ENCODE results near the gene PELI1.
A peak's percentile ranks its signal among the peaks of the same experiment; 100 is the strongest.
"Not testable (repeated sequence)": the region's sequence is repeated elsewhere in the genome, so short reads cannot be mapped to it uniquely, and the experiment has no call there.

Gene PELI1

DNA sequence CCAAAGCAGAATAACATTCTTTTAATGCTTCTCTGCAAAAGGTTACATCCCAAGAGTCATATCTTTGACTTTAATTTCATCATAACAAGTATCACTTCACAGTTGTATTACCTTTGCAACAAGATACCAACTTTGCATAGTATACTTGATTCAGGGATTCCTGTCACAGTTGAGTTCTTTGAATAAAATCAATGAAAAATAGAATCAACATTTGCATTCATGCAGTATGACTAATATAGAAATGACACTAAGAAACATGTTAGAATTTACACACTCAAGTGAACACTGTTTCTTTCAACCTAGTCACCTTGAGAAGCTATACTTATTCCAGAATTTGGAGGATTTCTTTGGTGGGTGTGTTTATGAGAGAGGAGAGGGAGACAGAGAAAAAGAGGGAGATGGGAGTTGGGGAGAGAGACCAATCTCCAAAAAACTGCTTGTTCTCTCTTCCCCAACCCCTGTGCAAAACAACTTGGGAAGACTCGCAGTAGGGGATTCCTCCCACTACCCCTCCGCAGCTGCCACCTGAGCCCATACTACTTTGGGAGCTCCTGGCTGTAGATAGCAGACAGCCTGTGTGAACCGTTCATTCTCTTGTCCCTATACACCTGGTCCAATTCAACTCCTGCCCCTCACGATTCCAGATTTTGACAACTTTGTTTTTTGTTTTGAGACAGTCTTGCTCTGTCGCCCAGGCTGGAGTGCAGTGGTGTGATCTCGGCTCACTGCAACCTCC is 57.7 kb downstream of the PELI1 start:
- DNase-seq (ENCODE audit: low spot score), result no peak

DNA sequence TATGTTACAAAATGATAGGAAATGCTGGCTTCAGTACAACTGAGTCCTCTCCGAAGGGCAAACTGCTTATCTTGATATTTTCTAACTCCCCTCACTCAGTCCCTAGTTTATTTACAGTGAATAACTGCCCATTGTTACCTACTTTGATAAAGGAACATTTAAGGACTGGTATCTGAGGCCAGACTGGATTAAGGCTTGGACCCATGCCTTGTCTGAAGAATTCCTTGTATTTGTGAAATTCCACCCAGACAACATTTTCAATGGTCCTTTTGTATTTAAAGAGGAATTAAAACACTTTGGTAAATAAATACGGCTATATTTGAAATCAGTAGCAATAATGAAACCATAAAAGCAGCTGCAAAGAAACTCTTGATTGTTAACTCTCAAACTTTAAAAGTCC is 58.3 kb downstream of the PELI1 start:
- DNase-seq (ENCODE audit: low spot score), result no peak

DNA sequence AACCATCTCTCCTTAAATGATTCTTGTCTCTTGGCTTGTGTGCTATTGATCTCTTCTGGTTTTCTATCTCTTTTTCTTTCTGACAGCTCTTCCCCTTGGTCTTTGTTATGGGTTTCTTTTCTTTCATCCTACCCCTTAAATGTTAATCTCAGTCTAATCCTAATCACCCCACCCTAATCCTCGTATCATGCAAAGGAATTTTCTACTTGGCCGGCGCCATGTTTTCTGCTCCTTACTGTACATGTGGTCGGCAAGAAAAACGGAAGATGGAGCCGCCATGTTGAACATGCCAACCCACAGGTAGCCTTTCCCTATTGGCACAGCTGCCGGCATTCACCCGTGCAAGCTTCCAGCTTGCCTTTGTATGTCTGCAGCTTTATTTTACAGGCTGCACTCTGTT is 63.2 kb downstream of the PELI1 start:
- no peak for DNase-seq (ENCODE audit: low spot score)

DNA sequence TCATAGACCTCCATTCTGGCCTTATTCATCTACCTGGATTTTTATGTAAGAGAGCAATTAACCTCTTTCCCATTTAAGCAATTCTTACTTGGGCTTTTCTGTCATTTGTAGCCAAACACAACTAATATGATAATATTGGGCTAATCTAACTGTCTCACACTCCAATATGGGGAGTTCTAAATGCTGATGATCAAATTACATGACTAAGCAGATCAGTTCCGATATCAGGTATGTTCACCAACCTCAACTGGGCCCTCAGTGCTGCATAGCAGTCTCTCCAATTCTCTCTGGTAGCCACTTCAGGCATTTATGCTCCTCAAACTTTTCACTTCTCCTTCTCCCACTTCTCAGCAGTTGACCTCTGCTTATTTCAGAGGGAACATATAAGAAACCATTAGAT is 64.0 kb downstream of the PELI1 start:
- no peak for DNase-seq (ENCODE audit: low spot score)

DNA sequence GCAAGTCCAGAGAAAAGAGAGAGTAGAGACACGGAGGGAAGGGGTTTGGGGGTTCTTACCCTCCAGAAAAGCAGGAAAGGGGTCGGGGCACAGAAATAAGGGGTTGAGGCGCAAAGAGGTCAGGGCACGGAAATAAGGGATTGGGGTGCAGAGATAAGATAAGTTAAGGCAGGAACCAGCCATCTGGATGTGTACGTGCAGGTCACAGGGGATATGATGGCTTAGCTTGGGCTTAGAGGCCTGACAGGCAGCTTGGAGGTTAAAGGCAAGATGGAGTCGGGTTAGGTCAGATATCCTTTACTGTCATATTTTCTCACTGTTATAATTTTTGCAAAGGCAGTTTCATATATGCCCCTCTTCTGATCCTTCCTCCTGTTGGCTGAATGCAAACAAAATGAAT is 64.5 kb downstream of the PELI1 start:
- not testable (repeated sequence) for DNase-seq (ENCODE audit: low spot score)

DNA sequence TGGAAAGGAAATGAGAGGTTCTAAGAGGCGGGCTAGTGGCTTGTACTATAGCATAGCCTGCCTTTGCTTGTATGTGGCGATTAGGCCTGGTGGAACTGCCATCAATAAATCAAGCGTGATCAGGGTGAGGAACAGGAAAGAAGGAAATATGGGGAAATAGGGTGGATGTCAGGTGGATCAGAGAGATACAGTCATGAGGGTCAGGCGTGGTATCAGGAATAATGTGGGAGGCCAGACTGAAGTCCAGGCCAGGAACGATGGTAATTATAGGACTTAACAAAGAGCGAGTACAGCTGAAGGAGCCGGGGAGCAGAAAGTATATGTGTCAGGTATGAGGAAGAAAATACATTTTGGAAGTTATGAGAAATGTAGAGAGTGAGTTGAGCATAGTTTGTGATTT is 67.4 kb downstream of the PELI1 start:
- DNase-seq (ENCODE audit: low spot score), result not testable (repeated sequence)

DNA sequence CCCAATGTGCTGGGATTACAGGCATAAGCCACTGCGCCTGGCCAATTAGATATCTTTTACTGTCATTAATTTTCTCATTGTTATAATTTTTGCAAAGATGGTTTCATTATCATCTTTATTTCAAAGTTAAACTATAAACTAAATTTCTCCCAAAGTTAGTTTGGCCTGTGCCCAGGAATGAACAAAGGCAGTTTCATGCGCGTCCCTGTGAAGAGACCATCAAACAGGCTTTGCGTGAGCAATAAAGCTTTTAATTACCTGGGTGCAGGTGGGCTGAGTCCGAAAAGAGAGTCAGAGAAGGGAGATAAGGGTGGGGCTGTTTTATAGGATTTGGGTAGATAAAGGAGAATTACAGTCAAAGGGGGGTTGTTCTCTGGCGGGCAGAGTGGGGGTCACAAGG is 69.6 kb downstream of the PELI1 start:
- DNase-seq (ENCODE audit: low spot score), result not testable (repeated sequence)

DNA sequence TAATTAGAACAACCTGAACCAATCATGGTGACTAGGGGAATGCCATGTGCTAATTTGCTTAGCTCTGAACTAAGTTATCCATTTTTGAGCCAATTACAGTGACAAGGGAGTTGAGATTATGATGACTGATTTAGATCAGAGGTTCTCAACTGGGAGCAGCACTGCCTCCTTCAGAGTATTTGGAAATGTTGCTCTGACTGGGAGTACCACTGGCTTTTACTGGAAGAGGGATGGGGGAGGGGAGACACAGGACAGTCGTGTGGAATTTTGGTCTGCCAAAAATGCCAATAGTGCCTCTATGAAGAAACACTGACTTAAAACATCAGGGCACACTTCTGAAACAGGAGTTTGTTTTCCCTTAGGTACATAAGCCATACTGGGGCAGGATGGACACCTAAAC is 76.9 kb downstream of the PELI1 start:
- DNase-seq (ENCODE audit: low spot score), result no peak

DNA sequence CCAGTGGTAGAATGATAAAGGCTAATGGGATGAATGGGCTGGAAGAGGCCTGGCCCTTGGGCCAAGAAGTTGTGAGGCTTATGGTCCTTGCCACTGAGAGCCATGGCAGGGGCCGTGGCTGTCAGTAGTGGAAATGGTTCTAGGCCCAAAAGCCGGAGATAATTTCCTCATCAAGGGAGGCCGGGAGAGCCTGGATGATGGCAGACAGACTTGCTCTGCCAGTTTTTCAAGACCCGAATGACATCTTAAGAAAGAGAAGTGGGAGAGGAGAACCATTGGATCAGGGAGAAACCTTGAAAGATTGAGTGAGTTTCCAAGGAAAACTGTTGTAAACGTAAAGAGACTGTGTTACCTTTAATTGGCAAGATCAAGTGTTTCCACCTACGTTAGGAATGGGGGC is 78.7 kb downstream of the PELI1 start:
- DNase-seq (ENCODE audit: low spot score), result no peak

DNA sequence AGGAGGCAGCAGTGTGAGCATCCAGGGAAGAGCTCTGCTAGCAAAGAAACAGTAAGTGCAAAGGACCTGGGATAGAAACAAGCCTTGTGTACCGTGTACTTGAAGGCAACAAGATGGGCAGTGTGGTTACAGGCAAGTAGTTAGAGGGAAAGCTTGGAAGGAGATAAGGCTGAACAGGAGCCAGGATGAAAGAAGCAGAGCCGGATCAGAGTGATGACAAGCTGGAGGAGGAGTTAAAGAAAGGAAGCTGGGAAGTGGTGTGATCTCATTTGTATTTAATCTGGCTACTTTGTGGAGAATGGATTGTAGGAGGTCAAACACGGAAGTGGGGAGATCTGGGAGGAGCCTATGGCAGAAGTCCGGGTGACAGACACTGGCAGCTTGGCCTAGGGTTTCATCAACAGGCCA is 80.3 kb downstream of the PELI1 start:
- peak; percentile 13 for DNase-seq (ENCODE audit: low spot score)

DNA sequence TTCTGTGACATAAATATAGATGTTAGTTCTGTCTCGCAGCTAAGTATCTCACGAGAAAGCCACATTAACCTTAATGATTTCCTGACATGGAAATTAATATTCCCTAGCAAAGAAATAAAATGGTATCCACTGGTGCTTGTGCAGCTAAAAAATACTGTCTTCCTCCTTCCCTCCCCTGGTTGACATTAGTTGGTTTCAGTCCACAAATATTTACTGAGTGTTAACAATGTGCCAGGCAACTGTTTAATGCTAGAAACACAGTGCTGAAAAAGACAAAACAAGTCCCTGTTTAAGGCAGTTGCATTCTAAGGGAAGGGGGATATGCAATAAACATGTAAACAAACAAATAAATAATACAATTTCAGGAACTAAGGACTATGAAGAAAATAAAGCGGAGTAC is 80.8 kb downstream of the PELI1 start:
- no peak for DNase-seq (ENCODE audit: low spot score)

DNA sequence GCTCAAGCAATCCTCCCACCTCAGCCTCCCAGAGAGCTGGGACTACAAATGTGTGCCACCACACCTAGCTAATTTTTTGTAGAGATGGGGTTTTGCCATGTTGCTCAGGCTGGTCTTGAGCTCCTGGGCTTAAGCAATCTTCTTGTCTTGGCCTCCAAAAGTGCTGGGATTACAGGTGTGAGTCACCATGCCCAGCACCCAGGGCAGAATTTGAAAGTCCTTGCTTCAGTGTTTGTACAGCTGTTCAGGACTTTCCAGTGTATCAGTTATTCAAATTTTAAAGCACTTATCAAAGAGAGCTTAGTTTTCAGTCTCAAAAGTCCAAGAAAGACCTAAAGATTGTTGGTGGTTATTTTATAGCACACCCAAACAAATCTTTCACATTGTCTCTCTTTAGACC is 81.4 kb downstream of the PELI1 start:
- no peak for DNase-seq (ENCODE audit: low spot score)

DNA sequence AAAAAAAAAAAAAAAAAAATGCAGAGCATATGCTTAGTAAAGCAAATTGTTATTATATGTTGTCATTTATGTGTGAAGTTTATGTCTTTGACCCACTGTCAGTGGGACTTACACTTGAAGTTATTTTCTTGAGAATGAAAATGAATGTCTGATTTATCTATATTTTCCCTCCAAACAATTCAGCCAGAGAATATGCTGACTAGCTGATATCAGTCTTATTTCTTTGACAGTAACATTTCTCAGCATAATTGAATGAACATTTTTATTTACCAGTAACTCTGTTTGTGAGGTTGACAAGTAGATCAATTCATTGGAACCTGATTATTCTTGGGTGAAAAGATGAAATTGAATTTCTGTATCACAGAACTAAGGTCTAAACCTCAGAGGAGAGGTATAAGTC is 85.0 kb downstream of the PELI1 start:
- no peak for DNase-seq (ENCODE audit: low spot score)

DNA sequence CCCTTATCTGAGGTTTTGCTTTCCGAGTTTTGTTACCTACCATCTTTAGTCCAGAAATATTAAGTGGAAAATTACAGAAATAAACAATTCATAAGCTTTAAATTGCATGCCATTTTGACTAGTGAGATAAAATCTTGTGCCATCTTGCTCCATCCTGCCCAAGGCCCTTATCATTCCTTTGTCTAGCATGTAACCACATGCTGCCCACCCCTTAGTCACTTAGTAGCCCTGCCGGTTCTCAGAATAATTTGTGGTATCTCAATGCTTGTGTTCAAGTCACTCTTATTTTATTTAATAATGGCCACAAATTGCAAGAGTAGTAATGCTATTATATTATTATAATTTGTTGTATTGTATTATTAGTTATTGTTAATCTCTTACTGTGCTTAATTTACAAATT is 88.2 kb downstream of the PELI1 start:
- DNase-seq (ENCODE audit: low spot score), result no peak

DNA sequence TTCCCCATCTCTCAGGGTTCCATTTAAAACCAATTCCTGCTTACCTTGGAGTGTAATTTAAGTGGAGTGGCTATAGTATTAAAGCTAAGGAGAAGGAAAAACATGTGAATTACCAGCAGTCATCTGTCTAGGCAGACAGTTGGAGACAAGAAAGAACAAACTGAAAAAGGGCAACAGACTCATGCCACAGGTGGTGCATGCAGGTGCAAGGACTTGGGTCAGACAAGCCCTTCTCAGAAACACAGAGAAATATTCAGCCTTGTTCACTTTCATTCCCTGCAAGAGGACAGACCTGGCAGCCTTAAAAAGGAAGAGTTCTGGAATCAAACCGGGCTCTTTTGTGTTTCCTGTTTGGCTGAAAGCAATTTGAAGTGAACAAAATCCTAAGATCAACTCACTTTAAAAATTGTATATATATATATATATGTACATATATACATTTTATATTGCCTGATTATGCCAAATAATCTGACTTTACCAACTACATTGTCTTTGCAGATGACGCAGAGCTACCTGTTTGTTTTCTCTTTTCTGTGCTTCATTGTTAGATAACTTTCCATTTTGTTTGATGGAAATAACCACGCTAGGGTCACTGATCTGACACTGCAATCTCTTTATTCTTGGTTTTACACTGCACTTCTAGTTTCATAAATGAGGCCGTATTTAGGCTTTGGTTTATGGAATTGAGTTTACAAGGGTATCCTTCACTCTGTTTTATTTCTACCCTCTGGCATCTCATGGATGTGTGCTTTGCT is 89.9 kb downstream of the PELI1 start:
- no peak for DNase-seq (ENCODE audit: low spot score)

DNA sequence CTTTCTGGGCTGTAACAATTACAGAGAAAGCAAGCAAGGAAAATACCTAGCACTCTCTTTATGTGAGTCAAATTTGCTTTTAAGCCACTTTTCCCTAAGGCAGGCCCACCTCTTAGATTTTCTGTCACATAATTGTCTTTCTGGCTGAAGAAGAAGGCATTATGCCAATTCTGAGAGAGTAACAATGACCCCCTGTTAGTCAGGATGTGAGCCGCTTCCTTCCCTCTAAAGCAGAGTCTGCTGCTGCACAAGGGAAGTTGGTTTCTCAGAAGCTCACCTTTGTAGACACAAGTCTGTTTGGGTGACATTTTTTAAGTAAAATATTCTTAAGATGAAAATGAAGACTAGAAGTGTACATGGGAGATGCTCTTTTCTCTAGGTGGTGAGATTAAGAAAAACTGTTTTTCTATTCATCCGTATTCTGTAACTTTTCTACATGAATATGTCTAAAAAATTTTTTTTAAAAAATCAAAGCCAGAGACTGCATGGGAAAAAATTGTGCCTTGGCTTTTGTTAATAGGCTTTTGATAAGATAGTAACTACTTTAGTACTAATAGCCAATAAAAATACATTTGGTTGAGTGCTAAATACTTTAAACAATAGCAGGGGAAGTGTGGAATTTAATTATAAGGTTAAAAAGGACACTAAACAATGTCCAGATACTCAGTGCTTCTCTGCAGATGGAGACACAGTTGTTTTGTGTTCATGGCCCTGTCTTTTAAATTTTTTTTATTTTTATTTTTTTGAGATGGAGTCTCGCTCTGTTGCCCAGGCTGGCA is 91.6 kb downstream of the PELI1 start:
- DNase-seq (ENCODE audit: low spot score), result no peak

DNA sequence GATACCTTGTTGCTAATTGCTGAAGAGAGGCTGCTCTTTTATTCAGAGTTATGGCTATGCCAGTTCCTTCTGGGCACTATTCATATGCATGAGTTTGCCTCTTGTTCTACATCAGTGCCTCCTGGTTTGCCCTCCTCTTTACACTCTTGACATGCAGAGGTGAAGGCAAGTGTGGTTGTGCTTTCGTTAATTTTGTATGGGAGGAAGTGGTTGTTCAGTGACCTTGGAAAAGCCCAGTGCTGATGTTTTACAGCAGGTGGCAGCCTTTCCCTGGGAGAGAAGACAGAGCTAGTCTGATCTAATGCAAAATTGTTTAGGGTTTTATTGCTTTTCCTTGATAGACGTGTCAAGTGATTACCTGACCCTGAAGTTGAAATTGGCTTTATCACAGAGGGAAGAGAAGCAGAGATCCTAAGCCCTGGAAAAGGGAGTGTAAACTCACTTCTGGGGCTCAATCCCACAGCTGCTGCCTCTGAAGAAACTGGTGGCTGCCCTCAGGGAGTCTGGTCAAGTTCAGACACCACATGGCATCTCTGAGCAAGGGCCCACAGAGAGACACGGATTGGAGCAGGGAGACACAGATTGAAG is 94.5 kb downstream of the PELI1 start:
- peak; percentile 61 for DNase-seq (ENCODE audit: low spot score)

DNA sequence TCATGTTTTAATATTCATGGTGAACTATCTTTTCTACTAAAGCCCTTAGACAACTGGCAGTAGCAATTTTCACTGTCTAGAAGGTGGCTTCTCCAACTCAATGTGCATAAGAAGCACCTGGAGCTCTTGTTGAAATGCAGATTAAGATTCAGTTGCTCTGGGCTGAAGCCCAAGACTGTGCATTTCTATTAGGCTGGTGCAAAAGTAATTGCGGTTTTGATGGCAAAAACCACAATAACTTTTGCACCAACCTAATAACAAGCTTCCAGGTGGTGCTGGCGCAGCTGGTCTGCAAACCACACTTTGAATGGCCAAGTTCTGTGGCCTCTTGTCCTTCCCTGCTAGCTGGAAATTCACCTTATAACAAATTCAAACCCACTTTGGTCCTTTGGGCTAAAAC is 98.3 kb downstream of the PELI1 start:
- no peak for DNase-seq (ENCODE audit: low spot score)
